ENCODE data around the gene HBZ. TPM values are rescaled to one million over a fixed set of nuclear protein-coding genes. Genes with fewer than 3 reads are reported as not detected.

HBZ gene
- total RNA-seq, 1 donor from 2014 or later: not detected

- DNase-seq (ENCODE audit: low spot score in 2 of 2): no peak
- peaks cover 51% of the 10 kb centered on the region in 2 donors for H3K36me3 ChIP-seq
- no peak overlapping the region for H3K27ac ChIP-seq
- intact Hi-C loops (cut with DNase I): no loop called here
- no peak for TF ChIP-seq CTCF (IDR thresholded peaks at IDR 0.05)
- H3K9me3 ChIP-seq: no peaks in the 10 kb centered on the region
- no peaks in the 10 kb centered on the region for H3K4me1 ChIP-seq
- H3K4me3 ChIP-seq: no peak overlapping the region
- no peaks in the 10 kb centered on the region for H3K27me3 ChIP-seq
Observed at GRCh38 chr16:187330-187729, 34.9 kb downstream of the HBZ start.

- no peak overlapping the region for H3K4me3 ChIP-seq
- H3K27ac ChIP-seq: no peak overlapping the region
- no peaks in the 10 kb centered on the region for H3K4me1 ChIP-seq
- TF ChIP-seq CTCF (IDR thresholded peaks at IDR 0.05): no peak
- peaks cover 64 to 65% of the 10 kb centered on the region in 2 donors for H3K36me3 ChIP-seq
- no peaks in the 10 kb centered on the region for H3K27me3 ChIP-seq
- DNase-seq (ENCODE audit: low spot score in 2 of 2): no peak
- intact Hi-C loops (cut with DNase I): no loop called here
- no peaks in the 10 kb centered on the region for H3K9me3 ChIP-seq
Observed at GRCh38 chr16:188674-189073, 36.2 kb downstream of the HBZ start.

GRCh38 chr16:189604-190186, 37.3 kb downstream of the HBZ start:
- intact Hi-C loops (cut with DNase I): no loop called here
- no peak for TF ChIP-seq CTCF (IDR thresholded peaks at IDR 0.05)
- Histone ChIP-seq H3K27me3 (no peaks in the 10 kb centered on the region), H3K4me3 (no peak overlapping the region), H3K4me1 (no peaks in the 10 kb centered on the region), H3K9me3 (no peaks in the 10 kb centered on the region), H3K36me3 (peaks cover 75% of the 10 kb centered on the region in 2 donors), H3K27ac (no peak overlapping the region)
- DNase-seq (ENCODE audit: low spot score in 2 of 2): no peak

- Histone ChIP-seq H3K4me1 (no peaks in the 10 kb centered on the region), H3K36me3 (peaks cover 94 to 95% of the 10 kb centered on the region in 2 donors), H3K27me3 (no peaks in the 10 kb centered on the region), H3K4me3 (no peak overlapping the region), H3K27ac (no peak overlapping the region), H3K9me3 (no peaks in the 10 kb centered on the region)
- DNase-seq (ENCODE audit: low spot score in 2 of 2): no peak
- intact Hi-C loops (cut with DNase I): no loop called here
- TF ChIP-seq CTCF (IDR thresholded peaks at IDR 0.05): no peak
Observed at GRCh38 chr16:191831-192230, 39.4 kb downstream of the HBZ start.

- no peaks in the 10 kb centered on the region for H3K4me1 ChIP-seq
- peaks cover 97% of the 10 kb centered on the region in 2 donors for H3K36me3 ChIP-seq
- DNase-seq (ENCODE audit: low spot score in 2 of 2): no peak
- no peak for TF ChIP-seq CTCF (IDR thresholded peaks at IDR 0.05)
- no peaks in the 10 kb centered on the region for H3K27me3 ChIP-seq
- H3K27ac ChIP-seq: no peak overlapping the region
- H3K4me3 ChIP-seq: no peak overlapping the region
- intact Hi-C loops (cut with DNase I): no loop called here
- H3K9me3 ChIP-seq: no peaks in the 10 kb centered on the region
Observed at GRCh38 chr16:192686-193085, 40.2 kb downstream of the HBZ start.

- no peak for TF ChIP-seq CTCF (IDR thresholded peaks at IDR 0.05)
- intact Hi-C loops (cut with DNase I): no loop called here
- no peak for DNase-seq (ENCODE audit: low spot score in 2 of 2)
- H3K36me3 ChIP-seq: peaks cover 98% of the 10 kb centered on the region in 2 donors
- no peak overlapping the region for H3K4me3 ChIP-seq
- H3K4me1 ChIP-seq: no peaks in the 10 kb centered on the region
- no peaks in the 10 kb centered on the region for H3K27me3 ChIP-seq
- no peaks in the 10 kb centered on the region for H3K9me3 ChIP-seq
- H3K27ac ChIP-seq: no peak overlapping the region
Observed at GRCh38 chr16:193441-193840, 41.0 kb downstream of the HBZ start.
